ENCODE data around the gene FOXRED2.

Gene FOXRED2

GRCh38 chr22:36491155-36491554 is 15.7 kb downstream of the FOXRED2 start:
- Histone ChIP-seq H3K23ac (ENCODE audit: low read length) (no peak overlapping the region), H3K4me3 (ENCODE audit: low read length) (no peak overlapping the region), H2BK120ac (ENCODE audit: low read depth, low read length) (no peak overlapping the region), H3K79me2 (ENCODE audit: control insufficient read depth, insufficient read depth, low read length) (no peaks in the 10 kb centered on the region), H4K8ac (ENCODE audit: low read depth, low read length) (no peak overlapping the region), H3K27me3 (ENCODE audit: insufficient read depth, low read length, poor library complexity) (no peaks in the 10 kb centered on the region), H4K5ac (ENCODE audit: low read length) (no peak overlapping the region), H3K56ac (ENCODE audit: low read length) (no peak overlapping the region), H3K4me1 (ENCODE audit: control insufficient read depth, low read depth, low read length) (no peaks in the 10 kb centered on the region), H2BK5ac (ENCODE audit: low read length) (no peak overlapping the region), H3K9ac (ENCODE audit: low read length) (no peak overlapping the region), H2BK15ac (replicated peaks; ENCODE audit: low read depth) (no peak overlapping the region), H3K4ac (ENCODE audit: low read depth, low read length) (no peak overlapping the region), H3K79me1 (ENCODE audit: low read length) (no peaks in the 10 kb centered on the region), H3K27ac (ENCODE audit: low read depth, low read length) (no peak overlapping the region), H3K36me3 (ENCODE audit: control insufficient read depth, insufficient read depth, low read length) (no peaks in the 10 kb centered on the region), H3K4me2 (ENCODE audit: low read length) (no peak overlapping the region), H2AK5ac (ENCODE audit: low read length) (no peak overlapping the region), H3K18ac (ENCODE audit: low read length) (no peak overlapping the region)
- no peak for DNase-seq
- WGBS (ENCODE audit: extremely low coverage, insufficient coverage, low lambda C conversion rate) = no CpG with 5 or more reads among the region's 7 CpGs

DNA sequence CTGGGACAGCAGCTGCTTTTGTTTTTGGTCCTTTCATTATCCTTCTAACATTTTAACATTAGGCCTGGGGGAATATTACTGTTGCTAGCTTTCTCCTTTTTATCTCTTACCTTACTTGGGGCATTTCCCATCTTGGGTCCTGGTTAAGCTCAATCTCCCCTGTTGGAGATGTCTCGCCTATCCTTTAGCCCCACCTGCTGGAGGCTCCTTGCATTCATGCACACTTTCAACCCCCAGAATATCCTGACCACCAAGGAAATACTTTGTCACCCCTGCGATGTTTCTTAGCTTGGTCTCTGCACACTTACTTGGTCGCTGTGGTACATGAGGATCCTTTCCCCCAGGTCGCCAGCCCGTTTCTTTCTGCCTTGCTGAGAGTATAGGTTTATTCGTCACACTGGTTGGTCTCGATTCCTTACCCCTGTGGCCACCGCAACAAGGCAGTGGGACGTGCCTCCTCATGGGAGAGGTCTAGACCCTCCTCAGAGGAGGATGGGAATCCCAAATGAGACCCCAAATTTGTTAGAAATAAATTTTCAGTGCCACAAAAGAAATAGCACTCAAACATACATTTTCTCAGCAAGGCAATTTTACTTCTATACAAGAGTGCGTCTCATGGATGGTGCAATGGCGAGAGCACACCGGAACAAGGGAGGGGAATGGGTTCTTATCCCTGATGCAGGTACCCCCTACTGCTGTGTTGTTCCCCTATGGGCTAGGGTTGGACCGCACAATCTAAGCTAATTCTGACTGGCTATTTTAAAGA is 20.0 kb downstream of the FOXRED2 start:
- H3K4ac ChIP-seq (ENCODE audit: low read depth, low read length) = no peak overlapping the region
- DNase-seq = peak; percentile 73
- H2BK5ac ChIP-seq (ENCODE audit: low read length) = no peak overlapping the region
- H2AK5ac ChIP-seq (ENCODE audit: low read length) = no peak overlapping the region
- H2BK120ac ChIP-seq (ENCODE audit: low read depth, low read length) = no peak overlapping the region
- H3K79me1 ChIP-seq (ENCODE audit: low read length) = no peaks in the 10 kb centered on the region
- H4K5ac ChIP-seq (ENCODE audit: low read length) = no peak overlapping the region
- H2BK15ac ChIP-seq (replicated peaks; ENCODE audit: low read depth) = no peak overlapping the region
- no peak overlapping the region for H3K9ac ChIP-seq (ENCODE audit: low read length)
- H3K27me3 ChIP-seq (ENCODE audit: insufficient read depth, low read length, poor library complexity) = no peaks in the 10 kb centered on the region
- no peaks in the 10 kb centered on the region for H3K4me1 ChIP-seq (ENCODE audit: control insufficient read depth, low read depth, low read length)
- no peaks in the 10 kb centered on the region for H3K36me3 ChIP-seq (ENCODE audit: control insufficient read depth, insufficient read depth, low read length)
- no peaks in the 10 kb centered on the region for H3K79me2 ChIP-seq (ENCODE audit: control insufficient read depth, insufficient read depth, low read length)
- H3K18ac ChIP-seq (ENCODE audit: low read length) = no peak overlapping the region
- no peak overlapping the region for H3K4me3 ChIP-seq (ENCODE audit: low read length)
- no CpG with 5 or more reads among the region's 13 CpGs for WGBS (ENCODE audit: extremely low coverage, insufficient coverage, low lambda C conversion rate)
- no peak overlapping the region for H3K56ac ChIP-seq (ENCODE audit: low read length)
- H3K23ac ChIP-seq (ENCODE audit: low read length) = no peak overlapping the region
- no peak overlapping the region for H4K8ac ChIP-seq (ENCODE audit: low read depth, low read length)
- H3K27ac ChIP-seq (ENCODE audit: low read depth, low read length) = no peak overlapping the region
- no peak overlapping the region for H3K4me2 ChIP-seq (ENCODE audit: low read length)

DNA sequence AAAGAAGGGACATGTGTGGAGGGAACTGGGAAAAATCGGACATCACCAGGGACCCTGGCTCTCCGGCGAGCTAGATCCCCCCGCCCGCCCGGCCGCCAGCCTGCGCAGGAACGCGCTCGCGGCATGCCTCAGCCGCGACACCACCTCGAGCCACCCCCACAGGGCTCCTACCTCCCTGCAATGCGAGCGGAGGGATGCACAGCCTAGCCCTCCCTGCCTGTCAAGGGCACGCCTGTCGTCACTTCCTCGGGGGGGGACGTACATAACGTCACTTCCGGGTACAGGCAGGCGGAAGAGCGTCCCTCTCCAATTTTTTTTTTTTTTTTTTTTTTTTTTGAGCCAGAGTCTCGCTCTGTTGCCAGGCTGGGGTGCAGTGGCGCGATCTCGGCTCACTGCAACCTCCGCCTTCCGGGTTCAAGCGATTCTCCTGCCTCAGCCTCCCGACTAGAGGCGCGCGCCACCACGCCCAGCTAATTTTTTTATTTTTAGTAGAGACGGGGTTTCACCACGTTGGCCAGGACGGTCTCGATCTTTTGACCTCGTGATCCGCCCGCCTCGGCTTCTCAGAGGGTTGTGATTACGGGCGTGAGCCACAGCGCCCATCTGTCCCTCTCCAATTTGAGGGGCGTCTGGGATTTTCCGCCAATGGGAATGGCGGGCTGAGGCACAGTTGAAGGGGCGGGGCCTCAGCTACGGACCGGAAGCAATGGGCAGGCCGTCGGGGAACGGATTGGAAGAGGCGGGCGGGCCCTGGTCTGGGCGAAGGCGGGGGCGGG is 25.3 kb downstream of the FOXRED2 start, which contains the start of gene TXN2:
TSS of gene TXN2 (minus strand) at position 248 of the 776 bp plus-strand sequence. CDS start 803 bp downstream, outside the sequence.
- WGBS (ENCODE audit: extremely low coverage, insufficient coverage, low lambda C conversion rate) = no CpG with 5 or more reads among the region's 62 CpGs
- Histone ChIP-seq H3K18ac (ENCODE audit: low read length) (peak within 1 kb of the TSS; percentile 63), H2BK5ac (ENCODE audit: low read length) (no peak within 1 kb of the TSS), H3K79me2 (ENCODE audit: control insufficient read depth, insufficient read depth, low read length) (no peaks in the 10 kb centered on the region), H2BK15ac (replicated peaks; ENCODE audit: low read depth) (no peak within 1 kb of the TSS), H2BK120ac (ENCODE audit: low read depth, low read length) (no peak within 1 kb of the TSS), H2AK5ac (ENCODE audit: low read length) (peak within 1 kb of the TSS; percentile 35), H3K56ac (ENCODE audit: low read length) (peak within 1 kb of the TSS; percentile 87), H3K23ac (ENCODE audit: low read length) (no peak within 1 kb of the TSS), H3K9ac (ENCODE audit: low read length) (peak within 1 kb of the TSS; percentile 72), H4K5ac (ENCODE audit: low read length) (peak within 1 kb of the TSS; percentile 81), H3K27ac (ENCODE audit: low read depth, low read length) (peak within 1 kb of the TSS; percentile 66), H4K8ac (ENCODE audit: low read depth, low read length) (peak within 1 kb of the TSS; percentile 83), H3K36me3 (ENCODE audit: control insufficient read depth, insufficient read depth, low read length) (no peaks in the 10 kb centered on the region), H3K27me3 (ENCODE audit: insufficient read depth, low read length, poor library complexity) (no peaks in the 10 kb centered on the region), H3K79me1 (ENCODE audit: low read length) (peaks cover 4% of the 10 kb centered on the region), H3K4me1 (ENCODE audit: control insufficient read depth, low read depth, low read length) (peaks cover 3% of the 10 kb centered on the region), H3K4ac (ENCODE audit: low read depth, low read length) (peak within 1 kb of the TSS; percentile 94), H3K4me3 (ENCODE audit: low read length) (peak within 1 kb of the TSS; percentile 43), H3K4me2 (ENCODE audit: low read length) (peak within 1 kb of the TSS; percentile 68)
- peak; percentile 98 for DNase-seq

GRCh38 chr22:36480941-36481392 is 25.9 kb downstream of the FOXRED2 start:
- peaks cover under 1% of the 10 kb centered on the region for H3K36me3 ChIP-seq (ENCODE audit: control insufficient read depth, insufficient read depth, low read length)
- no peak overlapping the region for H2BK5ac ChIP-seq (ENCODE audit: low read length)
- peak overlapping the region; percentile 83 for H4K8ac ChIP-seq (ENCODE audit: low read depth, low read length)
- no peak overlapping the region for H3K23ac ChIP-seq (ENCODE audit: low read length)
- no peak overlapping the region for H3K4ac ChIP-seq (ENCODE audit: low read depth, low read length)
- H3K9ac ChIP-seq (ENCODE audit: low read length) = peak overlapping the region; percentile 69
- peak overlapping the region; percentile 47 for H3K27ac ChIP-seq (ENCODE audit: low read depth, low read length)
- peak overlapping the region; percentile 63 for H3K18ac ChIP-seq (ENCODE audit: low read length)
- H2AK5ac ChIP-seq (ENCODE audit: low read length) = peak overlapping the region; percentile 35
- no CpG with 5 or more reads among the region's 9 CpGs for WGBS (ENCODE audit: extremely low coverage, insufficient coverage, low lambda C conversion rate)
- no peak for DNase-seq
- H2BK15ac ChIP-seq (replicated peaks; ENCODE audit: low read depth) = no peak overlapping the region
- no peaks in the 10 kb centered on the region for H3K27me3 ChIP-seq (ENCODE audit: insufficient read depth, low read length, poor library complexity)
- H3K4me3 ChIP-seq (ENCODE audit: low read length) = peak overlapping the region; percentile 43
- peak overlapping the region; percentile 68 for H3K4me2 ChIP-seq (ENCODE audit: low read length)
- H3K79me1 ChIP-seq (ENCODE audit: low read length) = peaks cover 4% of the 10 kb centered on the region
- H2BK120ac ChIP-seq (ENCODE audit: low read depth, low read length) = no peak overlapping the region
- peaks cover 3% of the 10 kb centered on the region for H3K4me1 ChIP-seq (ENCODE audit: control insufficient read depth, low read depth, low read length)
- peak overlapping the region; percentile 41 for H4K5ac ChIP-seq (ENCODE audit: low read length)
- H3K79me2 ChIP-seq (ENCODE audit: control insufficient read depth, insufficient read depth, low read length) = no peaks in the 10 kb centered on the region
- H3K56ac ChIP-seq (ENCODE audit: low read length) = peak overlapping the region; percentile 87

- Histone ChIP-seq H2BK5ac (ENCODE audit: low read length) (no peak overlapping the region), H3K23ac (ENCODE audit: low read length) (no peak overlapping the region), H3K27ac (ENCODE audit: low read depth, low read length) (no peak overlapping the region), H3K79me2 (ENCODE audit: control insufficient read depth, insufficient read depth, low read length) (no peaks in the 10 kb centered on the region), H3K79me1 (ENCODE audit: low read length) (peaks cover 4% of the 10 kb centered on the region), H3K4ac (ENCODE audit: low read depth, low read length) (no peak overlapping the region), H2BK15ac (replicated peaks; ENCODE audit: low read depth) (no peak overlapping the region), H3K9ac (ENCODE audit: low read length) (no peak overlapping the region), H3K27me3 (ENCODE audit: insufficient read depth, low read length, poor library complexity) (no peaks in the 10 kb centered on the region), H3K4me2 (ENCODE audit: low read length) (no peak overlapping the region), H4K8ac (ENCODE audit: low read depth, low read length) (no peak overlapping the region), H3K18ac (ENCODE audit: low read length) (no peak overlapping the region), H3K36me3 (ENCODE audit: control insufficient read depth, insufficient read depth, low read length) (peaks cover 4% of the 10 kb centered on the region), H3K4me3 (ENCODE audit: low read length) (no peak overlapping the region), H3K4me1 (ENCODE audit: control insufficient read depth, low read depth, low read length) (peaks cover 3% of the 10 kb centered on the region), H2AK5ac (ENCODE audit: low read length) (no peak overlapping the region), H3K56ac (ENCODE audit: low read length) (no peak overlapping the region), H2BK120ac (ENCODE audit: low read depth, low read length) (no peak overlapping the region), H4K5ac (ENCODE audit: low read length) (no peak overlapping the region)
- WGBS (ENCODE audit: extremely low coverage, insufficient coverage, low lambda C conversion rate) = no CpG with 5 or more reads among the region's 4 CpGs
- no peak for DNase-seq
Observed at GRCh38 chr22:36478966-36479365, 27.9 kb downstream of the FOXRED2 start.
